Stimulated activated CD8-positive, alpha-beta memory T cell treated with anti-CD3 and anti-CD28 coated beads, Interleukin-4, amount 100 ng/mL, for 24 hours (primary cell): ENCODE data around the gene ULBP2.
A peak's percentile ranks its signal among the peaks of the same experiment; 100 is the strongest.
"Not testable (repeated sequence)": the region's sequence is repeated elsewhere in the genome, so short reads cannot be mapped to it uniquely, and the experiment has no call there.

Experiments used
- DNase-seq: peaks from one replicate; pipeline ENCODE4 v3.0.0-alpha.2; 2020; ENCODE audit warnings: low read depth

The ULBP2 gene

GRCh38 chr6:149927025-149927424 is 14.8 kb upstream of the ULBP2 start:
- not testable (repeated sequence) for DNase-seq

- no peak for DNase-seq
Measured at GRCh38 chr6:149929422-149929821, 12.4 kb upstream of the ULBP2 start.

- no peak for DNase-seq
Measured at GRCh38 chr6:149931501-149931900, 10.3 kb upstream of the ULBP2 start.

DNA sequence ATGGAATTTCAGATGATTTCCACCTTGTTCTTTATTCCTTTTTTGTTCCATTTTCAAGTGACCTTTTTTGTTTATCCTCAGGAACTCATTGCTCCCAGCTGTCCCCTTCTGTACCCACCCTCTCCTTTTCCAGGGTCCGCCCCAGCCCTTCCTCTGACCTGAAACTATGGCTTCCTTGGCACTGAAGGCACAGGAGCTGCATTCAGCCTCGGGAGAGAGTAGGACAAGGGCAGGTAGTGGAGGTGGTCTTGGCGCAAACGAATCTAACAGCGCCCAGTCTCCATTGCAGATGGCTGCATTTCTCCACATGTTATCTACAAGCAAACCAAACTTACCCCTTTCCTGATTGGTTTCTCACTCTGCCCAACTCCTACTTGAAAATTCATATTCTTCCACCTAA is 8.8 kb upstream of the ULBP2 start:
- no peak for DNase-seq

DNA sequence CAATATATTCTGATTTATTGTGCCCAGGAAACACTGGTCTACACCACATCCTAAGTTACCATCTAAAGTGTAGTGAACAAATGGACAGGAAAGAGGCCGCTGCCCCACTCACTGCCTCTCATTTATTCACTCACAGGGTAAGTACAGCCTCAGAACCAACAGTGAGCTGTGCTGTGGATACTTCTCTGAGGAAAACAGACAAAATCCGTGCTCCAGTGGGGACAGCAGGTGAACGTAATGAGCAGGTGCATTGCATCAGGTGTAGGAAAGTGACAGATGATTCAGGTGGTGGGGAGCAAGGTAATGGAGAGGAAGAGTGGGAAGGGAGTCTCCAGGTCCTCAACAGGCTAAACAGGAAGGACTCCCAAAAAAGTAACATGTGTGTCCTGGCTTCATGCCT is 8.4 kb upstream of the ULBP2 start:
- DNase-seq: no peak

- DNase-seq: peak; percentile 33
Measured at GRCh38 chr6:149934249-149935156, 7.3 kb upstream of the ULBP2 start.

GRCh38 chr6:149935246-149935645 is 6.6 kb upstream of the ULBP2 start:
- no peak for DNase-seq

DNA sequence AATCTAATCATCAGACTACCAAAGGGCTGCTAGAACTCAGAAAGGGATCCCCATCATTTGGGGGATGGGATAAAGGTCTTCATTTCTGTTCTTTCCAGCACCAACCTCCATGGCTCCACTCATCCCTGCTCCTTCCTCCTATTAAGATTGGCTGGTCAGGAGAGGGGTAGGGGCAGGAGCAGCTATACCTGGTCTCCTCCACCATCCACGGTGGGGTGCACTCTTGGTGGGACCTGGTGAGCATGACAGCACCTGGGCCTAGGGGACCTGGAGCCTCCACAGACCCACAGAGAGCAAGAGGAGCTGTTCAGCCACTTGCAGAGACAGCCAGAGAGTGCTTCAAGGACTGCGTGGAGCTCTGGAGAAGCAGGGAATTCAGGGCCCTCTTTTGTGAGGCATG is 6.1 kb upstream of the ULBP2 start:
- no peak for DNase-seq

DNA sequence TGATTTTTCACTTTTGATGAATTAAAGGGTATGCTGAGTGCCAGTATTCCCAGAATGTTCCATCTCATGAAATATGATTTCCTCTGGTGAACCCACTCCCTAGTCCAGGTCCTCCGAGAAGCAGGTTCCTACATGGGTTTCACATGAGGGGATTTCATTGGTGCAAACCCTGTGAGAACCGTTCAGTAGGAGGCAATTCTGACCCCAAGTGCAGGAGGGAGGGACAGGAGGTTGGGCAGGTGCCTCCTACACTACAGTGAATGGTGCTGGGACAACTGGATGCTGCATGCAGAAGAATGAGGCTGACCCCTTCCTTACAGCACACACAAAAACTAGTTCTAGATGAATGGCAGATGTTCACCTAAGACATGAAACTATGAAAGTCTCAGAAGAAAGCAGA is 5.1 kb upstream of the ULBP2 start:
- no peak for DNase-seq

GRCh38 chr6:149938013-149938570 is 3.7 kb upstream of the ULBP2 start:
- DNase-seq: not testable (repeated sequence)

- DNase-seq: no peak
Measured at GRCh38 chr6:149938571-149939355, 3.1 kb upstream of the ULBP2 start.

DNA sequence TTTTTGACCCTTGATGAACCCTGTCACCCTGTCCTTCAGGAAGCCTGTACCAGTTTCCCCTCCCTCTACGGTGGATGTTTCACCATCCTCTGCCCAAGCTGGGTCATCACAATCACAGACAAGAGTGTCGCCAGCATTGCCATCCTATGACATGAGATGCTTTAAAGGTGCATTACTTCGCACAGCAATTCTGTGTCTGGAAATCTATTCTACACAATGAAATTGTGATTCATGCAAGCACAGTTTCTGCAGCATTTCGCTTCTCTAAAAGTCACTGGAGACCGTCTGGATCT is 2.5 kb upstream of the ULBP2 start:
- DNase-seq: no peak

- DNase-seq: no peak
Measured at GRCh38 chr6:149939909-149940671, 1.7 kb upstream of the ULBP2 start.

DNA sequence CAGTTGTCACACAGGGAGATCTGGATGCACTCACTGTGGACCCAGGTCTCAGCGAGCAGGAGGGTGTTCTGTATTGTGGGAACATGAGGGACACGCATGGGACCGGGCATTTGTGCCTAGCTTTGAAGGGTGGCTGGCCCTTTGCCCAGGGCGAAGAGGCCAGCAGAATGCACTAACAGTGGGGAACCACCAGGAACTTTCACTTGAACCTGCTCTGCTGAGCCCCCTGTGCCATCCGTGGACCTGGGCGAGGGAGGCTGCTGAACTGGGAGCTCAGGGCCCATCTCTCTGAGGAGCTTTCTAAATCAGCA is 1.2 kb upstream of the ULBP2 start:
- no peak for DNase-seq

GRCh38 chr6:149942461-149942829 is 631 bp downstream of the ULBP2 start:
- DNase-seq: no peak

DNA sequence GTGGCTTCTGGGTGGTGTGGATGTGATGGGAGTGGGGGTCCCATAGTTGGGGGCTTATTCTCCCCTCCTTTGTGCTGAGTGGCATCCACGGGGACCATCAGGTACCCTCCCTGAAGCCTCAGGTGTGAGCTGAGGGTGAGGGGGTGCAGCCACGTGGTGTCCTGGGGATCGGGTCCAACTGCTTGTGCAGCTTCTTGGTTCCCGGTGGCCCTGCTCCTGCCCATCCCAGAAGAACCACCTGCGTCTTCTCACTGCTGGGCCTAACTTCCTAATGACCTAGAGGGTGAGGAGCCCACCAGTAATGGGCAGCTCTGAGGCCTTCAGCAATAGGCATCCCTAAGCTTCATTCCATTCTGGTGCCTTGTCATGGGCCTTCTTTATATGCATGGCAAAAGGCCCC is 1.5 kb downstream of the ULBP2 start:
- not testable (repeated sequence) for DNase-seq

- not testable (repeated sequence) for DNase-seq
Measured at GRCh38 chr6:149945276-149945675, 3.5 kb downstream of the ULBP2 start.

DNA sequence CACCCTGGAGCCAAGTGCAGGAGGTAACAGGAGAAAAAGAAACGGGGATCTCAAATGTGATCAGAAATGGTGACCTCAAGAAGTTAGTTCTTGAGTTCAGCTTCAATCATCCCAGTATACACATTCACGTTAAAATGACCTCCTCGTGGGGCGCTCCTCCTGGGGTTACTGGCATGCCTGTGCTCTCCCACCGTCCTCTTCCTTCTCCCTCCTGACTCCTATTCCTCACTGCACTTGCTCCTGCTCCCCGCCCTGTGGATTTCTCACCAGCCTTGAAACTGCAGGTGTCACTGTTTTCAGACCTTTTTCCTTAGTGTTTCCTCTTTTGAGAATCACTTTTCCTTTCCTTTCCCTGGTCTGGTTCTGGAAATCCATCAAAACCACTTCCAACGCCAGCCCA is 4.8 kb downstream of the ULBP2 start:
- not testable (repeated sequence) for DNase-seq

DNA sequence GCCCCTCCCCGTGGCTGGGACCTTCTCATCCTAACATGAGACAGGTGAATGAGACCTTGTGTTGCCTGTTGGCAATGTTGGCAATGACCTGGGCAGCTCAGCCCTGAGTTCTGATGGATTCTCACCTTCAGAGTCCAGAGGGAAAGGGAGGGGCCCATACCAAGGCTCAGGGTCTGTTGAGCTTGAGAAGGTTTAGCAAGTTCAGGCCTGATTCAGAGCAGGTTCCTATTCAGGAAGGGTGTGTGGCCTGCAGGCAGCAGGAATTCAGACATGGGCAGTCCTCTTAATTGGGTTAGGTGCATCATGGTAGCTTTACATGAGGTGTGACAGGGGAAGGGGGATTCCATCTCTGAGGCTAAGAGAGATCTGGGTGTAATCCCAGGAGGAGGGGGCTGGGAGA is 5.7 kb downstream of the ULBP2 start:
- not testable (repeated sequence) for DNase-seq

DNA sequence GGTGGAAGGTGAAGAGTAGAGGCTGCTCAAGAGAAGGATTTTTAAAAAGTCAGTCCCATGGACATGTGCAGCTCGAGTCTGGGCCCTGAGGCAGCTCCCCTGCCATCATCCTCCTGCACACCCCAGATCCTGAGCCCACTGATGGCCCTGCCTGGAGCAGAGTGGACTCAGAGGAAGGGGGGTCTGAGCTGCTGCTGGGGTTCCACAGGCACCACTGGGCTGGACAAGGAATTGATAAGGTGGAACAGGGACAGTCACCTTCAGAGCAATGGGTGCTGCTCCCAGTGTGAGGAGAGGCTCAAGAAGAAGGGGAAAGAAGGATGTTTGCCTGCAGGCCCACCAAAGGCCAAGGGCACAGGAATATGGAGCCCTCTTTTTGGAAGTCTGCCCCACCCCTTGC is 6.2 kb downstream of the ULBP2 start:
- no peak for DNase-seq

- no peak for DNase-seq
Measured at GRCh38 chr6:149948616-149949015, 6.8 kb downstream of the ULBP2 start.

- no peak for DNase-seq
Measured at GRCh38 chr6:149950423-149950822, 8.6 kb downstream of the ULBP2 start.

- DNase-seq: no peak
Measured at GRCh38 chr6:149951096-149951495, 9.3 kb downstream of the ULBP2 start.
